K562 (cell line): ENCODE data around the gene CHST14. TPM values are rescaled to one million over a fixed set of nuclear protein-coding genes. Genes with fewer than 3 reads are reported as not detected.
A peak's percentile ranks its signal among the peaks of the same experiment; 100 is the strongest.

ENCODE experiments used
- ATF2 ChIP-seq: sonication (generic); formaldehyde crosslinking; IDR thresholded peaks from 2 replicates; pipeline ENCODE4 v1.8.1; 2022; ENCODE audit warnings: missing genetic modification reagents
- CEBPB ChIP-seq: fragments of 450-650 bp; IDR thresholded peaks from 2 replicates; pipeline ENCODE4 v1.6.1; 2016; ENCODE audit warnings: missing genetic modification characterization, missing compliant biosample characterization
- E4F1 ChIP-seq: fragments of 250-450 bp; sonication (Bioruptor Pico); IDR thresholded peaks from 2 replicates; pipeline ENCODE4 v1.5.0; 2021; ENCODE audit warnings: mild to moderate bottlenecking, borderline replicate concordance
- ETV1 ChIP-seq: fragments of 450-650 bp; conservative IDR thresholded peaks from 2 replicates; pipeline ENCODE4 v1.6.1; 2016; ENCODE audit warnings: missing genetic modification characterization, control low read depth, low read depth, missing compliant biosample characterization
- HSF4 ChIP-seq: fragments of 250-450 bp; sonication (Bioruptor Pico); IDR thresholded peaks from 2 replicates; pipeline ENCODE4 v2.1.2; 2022; ENCODE audit warnings: mild to moderate bottlenecking, moderate library complexity, borderline replicate concordance
- SRSF9 ChIP-seq: fragments of 200-400 bp; formaldehyde crosslinking; IDR thresholded peaks from 2 replicates; pipeline ENCODE4 v1.6.1; 2017; ENCODE audit warnings: low read depth, low read length, borderline replicate concordance
- XRCC3 ChIP-seq: fragments of 450-650 bp; IDR thresholded peaks from 2 replicates; pipeline ENCODE4 v1.6.1; 2017; ENCODE audit warnings: mild to moderate bottlenecking, moderate library complexity
- ZKSCAN1 ChIP-seq: fragments of 150-350 bp; IDR thresholded peaks from 2 replicates; pipeline ENCODE4 v1.6.1; 2016; ENCODE audit warnings: low read depth, low read length
- ZKSCAN8 ChIP-seq: fragments of 200-800 bp; sonication (Bioruptor generic); IDR thresholded peaks from 2 replicates; pipeline ENCODE4 v1.6.1; 2016; ENCODE audit warnings: missing genetic modification characterization, missing compliant biosample characterization
- ZNF143 ChIP-seq: sonication (generic); formaldehyde crosslinking; IDR thresholded peaks from 2 replicates; pipeline ENCODE4 v1.9.0; 2022; ENCODE audit warnings: mild to moderate bottlenecking, missing genetic modification reagents
- ZNF175 ChIP-seq: fragments of 200-800 bp; sonication (Bioruptor generic); IDR thresholded peaks from 2 replicates; pipeline ENCODE4 v1.6.1; 2016; ENCODE audit warnings: low read depth, mild to moderate bottlenecking, missing genetic modification characterization, missing compliant biosample characterization
- ZNF395 ChIP-seq: fragments of 200-800 bp; sonication (Bioruptor generic); IDR thresholded peaks from 2 replicates; pipeline ENCODE4 v1.6.1; 2017; ENCODE audit warnings: missing genetic modification characterization, missing compliant biosample characterization
- ZNF780A ChIP-seq: fragments of 250-450 bp; sonication (Bioruptor Pico); IDR thresholded peaks from 2 replicates; pipeline ENCODE4 v1.5.0; 2021; ENCODE audit warnings: mild to moderate bottlenecking
- ZZZ3 ChIP-seq: fragments of 450-650 bp; IDR thresholded peaks from 2 replicates; pipeline ENCODE4 v1.6.1; 2016; ENCODE audit warnings: antibody characterized with exemption, mild to moderate bottlenecking, moderate library complexity
- polyA plus RNA-seq, 8 experiments: library from polyadenylated mRNA; depleted of rRNA in 4 of 8; stranded (reverse) in 5 of 8; unstranded in 3 of 8; fragments of >200 nt; fragmentation: Nextera tagmentation in 2 of 8; fragmentation: Illumina TruSeq in 1 of 8; extraction: Ambion mirVana in 2 of 8; extraction: Trizol in 1 of 8; gene quantifications; 2 replicates each; pipeline versions ENCODE4 v1.2.1 to v1.2.3, GENCODE V29; 2011 to 2014; ENCODE audit warnings: inconsistent platforms in 1 of 8, missing spikeins in 1 of 8
- total RNA-seq, 7 experiments: library from RNA; depleted of rRNA in 6 of 7; stranded (reverse); fragments of >200 nt in 6 of 7; fragmentation: Illumina TruSeq in 2 of 7; extraction: Trizol in 2 of 7; gene quantifications; 2 replicates each; pipeline versions ENCODE4 v1.2.1 to v1.2.3, GENCODE V29; 2011 to 2021; ENCODE audit warnings: low replicate concordance in 1 of 7
- TF ChIP-seq, protein P1 (sequence below), 2 experiments: fragments of 200-800 bp in 1 of 2; sonication (Bioruptor generic) in 1 of 2; sonication (generic) in 1 of 2; formaldehyde crosslinking in 1 of 2; IDR thresholded peaks in 1 of 2; conservative IDR thresholded peaks in 1 of 2; 2 replicates each; pipeline versions ENCODE4 v1.5.0 to v1.6.1; 2016 to 2020; ENCODE audit warnings: missing compliant biosample characterization in 1 of 2, missing genetic modification characterization in 1 of 2, missing genetic modification reagents in 1 of 2
- TF ChIP-seq, protein P2 (sequence below), 2 experiments: fragments of 450-650 bp; IDR thresholded peaks; 2 replicates each; pipeline ENCODE4 v1.6.1; 2018; ENCODE audit warnings: mild to moderate bottlenecking in 2 of 2, low read depth in 1 of 2; ENCODE audit not compliant: partially characterized antibody in 2 of 2

CHST14 gene
- total and polyA plus RNA-seq, 9 of the 15 experiments (the other 6 are each of a cell fraction or from before 2014, with no cell fraction given), result 1.6 to 12.1 (median 4.5) TPM

- TF ChIP-seq, protein P1, sequence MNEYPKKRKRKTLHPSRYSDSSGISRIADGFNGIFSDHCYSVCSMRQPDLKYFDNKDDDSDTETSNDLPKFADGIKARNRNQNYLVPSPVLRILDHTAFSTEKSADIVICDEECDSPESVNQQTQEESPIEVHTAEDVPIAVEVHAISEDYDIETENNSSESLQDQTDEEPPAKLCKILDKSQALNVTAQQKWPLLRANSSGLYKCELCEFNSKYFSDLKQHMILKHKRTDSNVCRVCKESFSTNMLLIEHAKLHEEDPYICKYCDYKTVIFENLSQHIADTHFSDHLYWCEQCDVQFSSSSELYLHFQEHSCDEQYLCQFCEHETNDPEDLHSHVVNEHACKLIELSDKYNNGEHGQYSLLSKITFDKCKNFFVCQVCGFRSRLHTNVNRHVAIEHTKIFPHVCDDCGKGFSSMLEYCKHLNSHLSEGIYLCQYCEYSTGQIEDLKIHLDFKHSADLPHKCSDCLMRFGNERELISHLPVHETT (CRISPR knock-in tag; conservative IDR thresholded peaks at IDR 0.05 in 1 of 2, IDR thresholded peaks at IDR 0.05 in 1 of 2), result no peak
- TF ChIP-seq CEBPB (tag) (peak; percentile 94), ETV1 (tag) (no peak; the same call in 1 of the 2 replicates), ZNF175 (CRISPR knock-in tag) (no peak), ATF2 (CRISPR knock-in tag) (no peak), ZNF395 (CRISPR knock-in tag) (0 out of 2 replicates have a peak, but pooled peaks have one; percentile 13), E4F1 (CRISPR knock-in tag) (no peak), HSF4 (CRISPR knock-in tag) (no peak), ZKSCAN8 (CRISPR knock-in tag) (no peak), ZNF780A (CRISPR knock-in tag) (no peak), ZKSCAN1 (no peak), SRSF9 (no peak), ZZZ3 (no peak), XRCC3 (no peak), ZNF143 (CRISPR knock-in tag) (no peak)
- TF ChIP-seq, protein P2, sequence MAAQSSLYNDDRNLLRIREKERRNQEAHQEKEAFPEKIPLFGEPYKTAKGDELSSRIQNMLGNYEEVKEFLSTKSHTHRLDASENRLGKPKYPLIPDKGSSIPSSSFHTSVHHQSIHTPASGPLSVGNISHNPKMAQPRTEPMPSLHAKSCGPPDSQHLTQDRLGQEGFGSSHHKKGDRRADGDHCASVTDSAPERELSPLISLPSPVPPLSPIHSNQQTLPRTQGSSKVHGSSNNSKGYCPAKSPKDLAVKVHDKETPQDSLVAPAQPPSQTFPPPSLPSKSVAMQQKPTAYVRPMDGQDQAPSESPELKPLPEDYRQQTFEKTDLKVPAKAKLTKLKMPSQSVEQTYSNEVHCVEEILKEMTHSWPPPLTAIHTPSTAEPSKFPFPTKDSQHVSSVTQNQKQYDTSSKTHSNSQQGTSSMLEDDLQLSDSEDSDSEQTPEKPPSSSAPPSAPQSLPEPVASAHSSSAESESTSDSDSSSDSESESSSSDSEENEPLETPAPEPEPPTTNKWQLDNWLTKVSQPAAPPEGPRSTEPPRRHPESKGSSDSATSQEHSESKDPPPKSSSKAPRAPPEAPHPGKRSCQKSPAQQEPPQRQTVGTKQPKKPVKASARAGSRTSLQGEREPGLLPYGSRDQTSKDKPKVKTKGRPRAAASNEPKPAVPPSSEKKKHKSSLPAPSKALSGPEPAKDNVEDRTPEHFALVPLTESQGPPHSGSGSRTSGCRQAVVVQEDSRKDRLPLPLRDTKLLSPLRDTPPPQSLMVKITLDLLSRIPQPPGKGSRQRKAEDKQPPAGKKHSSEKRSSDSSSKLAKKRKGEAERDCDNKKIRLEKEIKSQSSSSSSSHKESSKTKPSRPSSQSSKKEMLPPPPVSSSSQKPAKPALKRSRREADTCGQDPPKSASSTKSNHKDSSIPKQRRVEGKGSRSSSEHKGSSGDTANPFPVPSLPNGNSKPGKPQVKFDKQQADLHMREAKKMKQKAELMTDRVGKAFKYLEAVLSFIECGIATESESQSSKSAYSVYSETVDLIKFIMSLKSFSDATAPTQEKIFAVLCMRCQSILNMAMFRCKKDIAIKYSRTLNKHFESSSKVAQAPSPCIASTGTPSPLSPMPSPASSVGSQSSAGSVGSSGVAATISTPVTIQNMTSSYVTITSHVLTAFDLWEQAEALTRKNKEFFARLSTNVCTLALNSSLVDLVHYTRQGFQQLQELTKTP (IDR thresholded peaks at IDR 0.05; ENCODE audit: low read depth in 1 of 2, partially characterized antibody in 2 of 2), result no peak
These were observed 40.8 kb downstream of the CHST14 start (continued) for GRCh38 chr15:40511472-40512133.
